TTC549 (cell line): Measurements from ENCODE around the gene CD69.
"Not testable (repeated sequence)": the region's sequence is repeated elsewhere in the genome, so short reads cannot be mapped to it uniquely, and the experiment has no call there.

Source experiments
- FAIRE-seq: peaks from 2 replicates; lab custom pipeline; 2012; peaks lifted over from hg19 to GRCh38; lab: Jason Lieb, UNC

Gene CD69

GRCh38 chr12:9713032-9713558 is 47.6 kb downstream of the CD69 start:
- not testable (repeated sequence) for FAIRE-seq

- no peak for FAIRE-seq
These were observed 49.0 kb downstream of the CD69 start for GRCh38 chr12:9711664-9712063.

GRCh38 chr12:9710584-9711375 is 49.9 kb downstream of the CD69 start:
- FAIRE-seq: no peak

GRCh38 chr12:9708853-9709252 is 51.8 kb downstream of the CD69 start:
- FAIRE-seq: no peak

- FAIRE-seq: peak; percentile 3
These were observed 52.6 kb downstream of the CD69 start for GRCh38 chr12:9707864-9708808.

- FAIRE-seq: no peak
These were observed 53.3 kb downstream of the CD69 start for GRCh38 chr12:9707356-9707755.

GRCh38 chr12:9706086-9706685 is 54.5 kb downstream of the CD69 start:
- FAIRE-seq: no peak

- not testable (repeated sequence) for FAIRE-seq
These were observed 56.1 kb downstream of the CD69 start for GRCh38 chr12:9704561-9704960.
